SK-N-SH treated with all-trans-retinoic acid at 6 μM for 48 hours (cell line): Measurements from ENCODE around the gene DMD.

Experiments used
- ATAC-seq: fragments of 200-7000 bp; cut with Tn5 transposase; 3 replicates; pipeline ENCODE4 v1.9.1; 2020; ENCODE audit warnings: mild to moderate bottlenecking, moderate library complexity
- ARNTL ChIP-seq: fragments of 450-650 bp; formaldehyde crosslinking; IDR thresholded peaks from 2 replicates; pipeline ENCODE4 v1.5.0; 2020; ENCODE audit warnings: low read depth, mild to moderate bottlenecking, moderate library complexity, borderline replicate concordance
- BACH2 ChIP-seq: fragments of 250-450 bp; sonication (Bioruptor Pico); IDR thresholded peaks from 2 replicates; pipeline ENCODE4 v1.9.0; 2021; ENCODE audit warnings: mild to moderate bottlenecking, borderline replicate concordance
- CREB5 ChIP-seq: fragments of 250-450 bp; sonication (Bioruptor Pico); IDR thresholded peaks from 2 replicates; pipeline ENCODE4 v1.5.1; 2020; ENCODE audit warnings: low read depth, mild to moderate bottlenecking, moderate library complexity
- CSDC2 ChIP-seq: fragments of 250-450 bp; sonication (Bioruptor Pico); IDR thresholded peaks from 2 replicates; pipeline ENCODE4 v1.5.0; 2020; ENCODE audit warnings: mild to moderate bottlenecking, moderate library complexity
- CSRNP3 ChIP-seq: fragments of 250-450 bp; sonication (Bioruptor Pico); IDR thresholded peaks from 2 replicates; pipeline ENCODE4 v1.5.1; 2021; ENCODE audit warnings: mild to moderate bottlenecking, moderate library complexity
- GLIS3 ChIP-seq: fragments of 250-450 bp; sonication (Bioruptor Pico); IDR thresholded peaks from 2 replicates; pipeline ENCODE4 v1.5.0; 2020; ENCODE audit warnings: mild to moderate bottlenecking, moderate library complexity
- ISL1 ChIP-seq: fragments of 250-450 bp; sonication (Bioruptor Pico); IDR thresholded peaks from 2 replicates; pipeline ENCODE4 v2.1.2; 2022; ENCODE audit warnings: mild to moderate bottlenecking, moderate library complexity
- OSR1 ChIP-seq: fragments of 250-450 bp; sonication (Bioruptor Pico); IDR thresholded peaks from 2 replicates; pipeline ENCODE4 v1.8.0; 2022; ENCODE audit warnings: moderate library complexity, mild to moderate bottlenecking, inconsistent platforms
- PATZ1 ChIP-seq: fragments of 250-450 bp; sonication (Bioruptor Pico); IDR thresholded peaks from 2 replicates; pipeline ENCODE4 v1.8.0; 2020; ENCODE audit warnings: mild to moderate bottlenecking, moderate library complexity, borderline replicate concordance
- POU6F1 ChIP-seq: fragments of 250-450 bp; sonication (Bioruptor Pico); IDR thresholded peaks from 2 replicates; pipeline ENCODE4 v1.8.0; 2021; ENCODE audit warnings: low read depth, mild to moderate bottlenecking, moderate library complexity, borderline replicate concordance
- PPARA ChIP-seq: fragments of 250-450 bp; sonication (Bioruptor Pico); IDR thresholded peaks from 2 replicates; pipeline ENCODE4 v1.5.0; 2020; ENCODE audit warnings: mild to moderate bottlenecking, borderline replicate concordance
- TCF4 ChIP-seq: fragments of 250-450 bp; sonication (Bioruptor Pico); IDR thresholded peaks from 2 replicates; pipeline ENCODE4 v1.8.0; 2021; ENCODE audit warnings: mild to moderate bottlenecking, moderate library complexity, borderline replicate concordance
- TOX ChIP-seq: fragments of 250-450 bp; sonication (Bioruptor Pico); IDR thresholded peaks from 2 replicates; pipeline ENCODE4 v1.8.0; 2021; ENCODE audit warnings: mild to moderate bottlenecking, moderate library complexity, borderline replicate concordance
- TSHZ2 ChIP-seq: fragments of 250-450 bp; sonication (Bioruptor Pico); IDR thresholded peaks from 2 replicates; pipeline ENCODE4 v1.5.0; 2020; ENCODE audit warnings: mild to moderate bottlenecking, moderate library complexity
- ZC3H10 ChIP-seq: fragments of 250-450 bp; sonication (Bioruptor Pico); IDR thresholded peaks from 2 replicates; pipeline ENCODE4 v1.5.1; 2021; ENCODE audit warnings: mild to moderate bottlenecking, moderate library complexity
- ZFP3 ChIP-seq: fragments of 250-450 bp; sonication (Bioruptor Pico); IDR thresholded peaks from 2 replicates; pipeline ENCODE4 v1.5.0; 2020; ENCODE audit warnings: mild to moderate bottlenecking, moderate library complexity
- ZFP30 ChIP-seq: fragments of 450-650 bp; formaldehyde crosslinking; IDR thresholded peaks from 2 replicates; pipeline ENCODE4 v1.5.0; 2022; ENCODE audit warnings: mild to moderate bottlenecking, moderate library complexity
- ZNF565 ChIP-seq: fragments of 450-650 bp; formaldehyde crosslinking; conservative IDR thresholded peaks from 2 replicates; pipeline ENCODE4 v1.5.0; 2020; ENCODE audit warnings: low read depth, mild to moderate bottlenecking, moderate library complexity
- ZNF70 ChIP-seq: fragments of 450-650 bp; formaldehyde crosslinking; IDR thresholded peaks from 2 replicates; pipeline ENCODE4 v1.5.0; 2020; ENCODE audit warnings: mild to moderate bottlenecking, moderate library complexity

The DMD gene

GRCh38 chrX:31228415-31228832 is 1982.9 kb downstream of the DMD start:
- TF ChIP-seq ZNF565 (CRISPR knock-in tag) = no peak
- TF ChIP-seq TOX (CRISPR knock-in tag) = no peak
- TF ChIP-seq BACH2 = no peak
- no peak for TF ChIP-seq TCF4 (CRISPR knock-in tag)
- no peak for TF ChIP-seq ARNTL
- TF ChIP-seq ZNF70 (CRISPR knock-in tag) = no peak
- no peak for TF ChIP-seq ZFP3 (CRISPR knock-in tag)
- TF ChIP-seq POU6F1 (CRISPR knock-in tag) = no peak
- TF ChIP-seq CSRNP3 (CRISPR knock-in tag) = no peak
- no peak for TF ChIP-seq ZC3H10 (CRISPR knock-in tag)
- TF ChIP-seq ZFP30 (CRISPR knock-in tag) = no peak
- no peak for TF ChIP-seq CREB5
- TF ChIP-seq PATZ1 = no peak
- no peak for TF ChIP-seq CSDC2 (CRISPR knock-in tag)
- no peak for ATAC-seq

- TF ChIP-seq OSR1 (CRISPR knock-in tag) (no peak), PPARA (CRISPR knock-in tag) (no peak), TSHZ2 (CRISPR knock-in tag) (no peak), GLIS3 (CRISPR knock-in tag) (no peak), PATZ1 (no peak), CREB5 (no peak), TOX (CRISPR knock-in tag) (no peak), ARNTL (no peak), TCF4 (CRISPR knock-in tag) (no peak), ISL1 (CRISPR knock-in tag) (no peak), ZC3H10 (CRISPR knock-in tag) (no peak), ZFP30 (CRISPR knock-in tag) (no peak)
- ATAC-seq = no peak
Measured at GRCh38 chrX:31227250-31227649, 1984.1 kb downstream of the DMD start.
